GM12878 (cell line): ENCODE measurements around the gene CTH. TPM values are rescaled to one million over a fixed set of nuclear protein-coding genes. Genes with fewer than 3 reads are reported as not detected.

ENCODE experiments used
- CHD1 ChIP-seq: IDR thresholded peaks from 2 replicates; pipeline ENCODE4 v1.6.1; 2012; ENCODE audit warnings: low read depth, low read length, improper control_type of control experiment
- ESRRA ChIP-seq: IDR thresholded peaks from 2 replicates; pipeline ENCODE4 v1.6.1; 2012; ENCODE audit warnings: mild to moderate bottlenecking, low read length, improper control_type of control experiment
- FOXM1 ChIP-seq: IDR thresholded peaks from 2 replicates; pipeline ENCODE4 v1.6.1; 2012; ENCODE audit warnings: low read depth, mild to moderate bottlenecking, inconsistent platforms, low read length, moderate library complexity
- HDAC2 ChIP-seq: fragments of 200-600 bp; sonication (generic); IDR thresholded peaks from 2 replicates; pipeline ENCODE4 v1.6.1; 2017
- HDGF ChIP-seq: fragments of 450-650 bp; IDR thresholded peaks from 2 replicates; pipeline ENCODE4 v1.6.1; 2016; ENCODE audit warnings: antibody characterized with exemption
- IKZF1 ChIP-seq: fragments of 450-650 bp; conservative IDR thresholded peaks from 2 replicates; pipeline ENCODE4 v1.6.1; 2017; ENCODE audit warnings: antibody characterized with exemption, mild to moderate bottlenecking
- JUNB ChIP-seq: IDR thresholded peaks from 2 replicates; pipeline ENCODE4 v1.6.1; 2016; ENCODE audit warnings: antibody characterized with exemption, mild to moderate bottlenecking
- KAT2A ChIP-seq: conservative IDR thresholded peaks from 2 replicates; pipeline ENCODE4 v1.6.1; 2011; ENCODE audit warnings: low read depth, low read length; ENCODE audit not compliant: control insufficient read depth
- MTA3 ChIP-seq: IDR thresholded peaks from 2 replicates; pipeline ENCODE4 v1.6.1; 2012; ENCODE audit warnings: low read length, inconsistent platforms, borderline replicate concordance
- POLR2AphosphoS2 ChIP-seq: IDR thresholded peaks from 2 replicates; pipeline ENCODE4 v1.6.1; 2011; ENCODE audit warnings: low read depth, mild to moderate bottlenecking, low read length, improper control_type of control experiment, moderate library complexity
- SRF ChIP-seq, 2 experiments: IDR thresholded peaks; 2 replicates each; pipeline ENCODE4 v1.6.1; 2011; ENCODE audit warnings: low read depth in 2 of 2, low read length in 2 of 2, mild to moderate bottlenecking in 1 of 2, moderate library complexity in 1 of 2
- TCF7 ChIP-seq: IDR thresholded peaks from 2 replicates; pipeline ENCODE4 v1.6.1; 2014; ENCODE audit warnings: antibody characterized with exemption, borderline replicate concordance
- ZNF384 ChIP-seq: IDR thresholded peaks from 2 replicates; pipeline ENCODE4 v1.6.1; 2012; ENCODE audit warnings: low read depth, mild to moderate bottlenecking, low read length, improper control_type of control experiment, borderline replicate concordance
- polyA plus RNA-seq, 11 experiments: library from polyadenylated mRNA; depleted of rRNA in 4 of 11; unstranded in 6 of 11; stranded (reverse) in 5 of 11; fragments of >200 nt; fragmentation: Nextera tagmentation in 4 of 11; fragmentation: Illumina TruSeq in 1 of 11; extraction: Ambion mirVana in 4 of 11; extraction: Trizol in 1 of 11; gene quantifications; 1 replicate in 1 of 11; 2 replicates in 10 of 11; pipeline versions ENCODE4 v1.2.1 to v1.2.3, GENCODE V29; 2011 to 2016; ENCODE audit warnings: inconsistent platforms in 2 of 11, missing spikeins in 2 of 11, low read depth in 1 of 11
- total RNA-seq, 4 experiments: library from RNA; depleted of rRNA in 3 of 4; stranded (reverse); fragments of >200 nt in 3 of 4; fragmentation: Illumina TruSeq in 1 of 4; extraction: Trizol in 1 of 4; gene quantifications; 2 replicates each; pipeline versions ENCODE4 v1.2.1 to v1.2.3, GENCODE V29; 2013 to 2021
- TF ChIP-seq, protein P1 (sequence below): fragments of 150-350 bp; IDR thresholded peaks from 2 replicates; pipeline ENCODE4 v1.6.1; 2014; ENCODE audit warnings: mild to moderate bottlenecking, low read depth, low read length
- TF ChIP-seq, protein P2 (sequence below): IDR thresholded peaks from 2 replicates; pipeline ENCODE4 v1.6.1; 2012; ENCODE audit warnings: low read depth, low read length, improper control_type of control experiment
- TF ChIP-seq, protein P3 (sequence below): IDR thresholded peaks from 2 replicates; pipeline ENCODE4 v1.6.1; 2012; ENCODE audit warnings: low read depth, low read length, improper control_type of control experiment
- TF ChIP-seq, protein P4 (sequence below): fragments of 450-650 bp; IDR thresholded peaks from 2 replicates; pipeline ENCODE4 v1.6.1; 2016; ENCODE audit warnings: mild to moderate bottlenecking
- TF ChIP-seq, protein P5 (sequence below): fragments of 450-650 bp; IDR thresholded peaks from 2 replicates; pipeline ENCODE4 v1.6.1; 2017; ENCODE audit warnings: antibody characterized with exemption, mild to moderate bottlenecking, moderate library complexity
- TF ChIP-seq, protein P6 (sequence below): IDR thresholded peaks from 2 replicates; pipeline ENCODE4 v1.6.1; 2011; ENCODE audit warnings: low read depth, mild to moderate bottlenecking, low read length, moderate library complexity, borderline replicate concordance; ENCODE audit errors: extremely low read depth
- TF ChIP-seq, protein P7 (sequence below): IDR thresholded peaks from 2 replicates; pipeline ENCODE4 v1.6.1; 2011; ENCODE audit warnings: borderline replicate concordance, low read depth, mild to moderate bottlenecking, moderate library complexity, mixed read lengths, low read length; ENCODE audit not compliant: insufficient read depth; ENCODE audit errors: extremely low read length

CTH gene
- total and polyA plus RNA-seq, 10 of the 15 experiments (the other 5 are each of a cell fraction or from before 2014, with no cell fraction given): 6.3 to 17.5 (median 10.4) TPM

DNA sequence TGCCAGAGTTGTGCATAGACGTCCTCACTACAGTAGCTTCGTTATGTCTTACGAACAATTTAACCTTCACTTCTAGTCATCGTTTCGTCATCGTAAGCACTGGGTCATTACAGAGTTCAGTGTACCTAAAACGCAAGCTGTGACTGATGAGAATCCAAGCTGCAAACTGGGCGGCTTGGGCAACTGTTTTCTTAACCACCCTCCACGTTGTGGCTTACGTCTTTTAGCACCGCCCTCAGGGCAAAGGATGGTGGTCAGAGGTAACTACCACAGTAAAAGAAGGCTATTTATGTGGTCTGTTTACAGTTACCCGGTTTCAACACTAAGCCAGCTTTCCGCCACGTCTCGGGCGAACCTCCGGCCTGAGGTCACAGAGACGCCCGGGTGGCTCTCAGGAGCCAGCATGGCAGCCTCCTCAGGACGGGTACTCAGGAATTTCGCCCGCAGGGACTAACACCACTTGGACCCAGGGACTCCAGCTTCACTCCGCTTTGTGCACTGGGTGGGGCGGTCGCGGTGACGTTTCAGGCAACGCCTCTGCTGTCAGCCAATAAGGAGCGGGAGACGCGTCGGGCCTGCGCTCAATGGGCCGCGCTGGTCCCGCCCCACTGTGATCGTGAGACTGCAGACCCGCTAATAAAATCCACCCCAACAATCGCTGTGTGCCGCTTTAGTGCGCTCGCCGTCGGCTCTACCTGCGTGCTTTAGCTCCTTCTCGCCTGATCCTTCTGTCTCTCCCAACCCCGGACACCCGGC is at the start of gene CTH (continued):
- TF ChIP-seq, protein P1, sequence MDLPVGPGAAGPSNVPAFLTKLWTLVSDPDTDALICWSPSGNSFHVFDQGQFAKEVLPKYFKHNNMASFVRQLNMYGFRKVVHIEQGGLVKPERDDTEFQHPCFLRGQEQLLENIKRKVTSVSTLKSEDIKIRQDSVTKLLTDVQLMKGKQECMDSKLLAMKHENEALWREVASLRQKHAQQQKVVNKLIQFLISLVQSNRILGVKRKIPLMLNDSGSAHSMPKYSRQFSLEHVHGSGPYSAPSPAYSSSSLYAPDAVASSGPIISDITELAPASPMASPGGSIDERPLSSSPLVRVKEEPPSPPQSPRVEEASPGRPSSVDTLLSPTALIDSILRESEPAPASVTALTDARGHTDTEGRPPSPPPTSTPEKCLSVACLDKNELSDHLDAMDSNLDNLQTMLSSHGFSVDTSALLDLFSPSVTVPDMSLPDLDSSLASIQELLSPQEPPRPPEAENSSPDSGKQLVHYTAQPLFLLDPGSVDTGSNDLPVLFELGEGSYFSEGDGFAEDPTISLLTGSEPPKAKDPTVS: no peak
- TF ChIP-seq IKZF1: peak; percentile 86
- TF ChIP-seq, protein P2, sequence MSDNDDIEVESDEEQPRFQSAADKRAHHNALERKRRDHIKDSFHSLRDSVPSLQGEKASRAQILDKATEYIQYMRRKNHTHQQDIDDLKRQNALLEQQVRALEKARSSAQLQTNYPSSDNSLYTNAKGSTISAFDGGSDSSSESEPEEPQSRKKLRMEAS: no peak
- TF ChIP-seq, protein P3, sequence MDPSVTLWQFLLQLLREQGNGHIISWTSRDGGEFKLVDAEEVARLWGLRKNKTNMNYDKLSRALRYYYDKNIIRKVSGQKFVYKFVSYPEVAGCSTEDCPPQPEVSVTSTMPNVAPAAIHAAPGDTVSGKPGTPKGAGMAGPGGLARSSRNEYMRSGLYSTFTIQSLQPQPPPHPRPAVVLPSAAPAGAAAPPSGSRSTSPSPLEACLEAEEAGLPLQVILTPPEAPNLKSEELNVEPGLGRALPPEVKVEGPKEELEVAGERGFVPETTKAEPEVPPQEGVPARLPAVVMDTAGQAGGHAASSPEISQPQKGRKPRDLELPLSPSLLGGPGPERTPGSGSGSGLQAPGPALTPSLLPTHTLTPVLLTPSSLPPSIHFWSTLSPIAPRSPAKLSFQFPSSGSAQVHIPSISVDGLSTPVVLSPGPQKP: no peak
- no peak for TF ChIP-seq MTA3
- TF ChIP-seq, protein P4, sequence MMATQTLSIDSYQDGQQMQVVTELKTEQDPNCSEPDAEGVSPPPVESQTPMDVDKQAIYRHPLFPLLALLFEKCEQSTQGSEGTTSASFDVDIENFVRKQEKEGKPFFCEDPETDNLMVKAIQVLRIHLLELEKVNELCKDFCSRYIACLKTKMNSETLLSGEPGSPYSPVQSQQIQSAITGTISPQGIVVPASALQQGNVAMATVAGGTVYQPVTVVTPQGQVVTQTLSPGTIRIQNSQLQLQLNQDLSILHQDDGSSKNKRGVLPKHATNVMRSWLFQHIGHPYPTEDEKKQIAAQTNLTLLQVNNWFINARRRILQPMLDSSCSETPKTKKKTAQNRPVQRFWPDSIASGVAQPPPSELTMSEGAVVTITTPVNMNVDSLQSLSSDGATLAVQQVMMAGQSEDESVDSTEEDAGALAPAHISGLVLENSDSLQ: peak; percentile 46; the same call in 1 of the 2 replicates
- TF ChIP-seq KAT2A: no peak
- TF ChIP-seq CHD1: no peak
- TF ChIP-seq, protein P5, sequence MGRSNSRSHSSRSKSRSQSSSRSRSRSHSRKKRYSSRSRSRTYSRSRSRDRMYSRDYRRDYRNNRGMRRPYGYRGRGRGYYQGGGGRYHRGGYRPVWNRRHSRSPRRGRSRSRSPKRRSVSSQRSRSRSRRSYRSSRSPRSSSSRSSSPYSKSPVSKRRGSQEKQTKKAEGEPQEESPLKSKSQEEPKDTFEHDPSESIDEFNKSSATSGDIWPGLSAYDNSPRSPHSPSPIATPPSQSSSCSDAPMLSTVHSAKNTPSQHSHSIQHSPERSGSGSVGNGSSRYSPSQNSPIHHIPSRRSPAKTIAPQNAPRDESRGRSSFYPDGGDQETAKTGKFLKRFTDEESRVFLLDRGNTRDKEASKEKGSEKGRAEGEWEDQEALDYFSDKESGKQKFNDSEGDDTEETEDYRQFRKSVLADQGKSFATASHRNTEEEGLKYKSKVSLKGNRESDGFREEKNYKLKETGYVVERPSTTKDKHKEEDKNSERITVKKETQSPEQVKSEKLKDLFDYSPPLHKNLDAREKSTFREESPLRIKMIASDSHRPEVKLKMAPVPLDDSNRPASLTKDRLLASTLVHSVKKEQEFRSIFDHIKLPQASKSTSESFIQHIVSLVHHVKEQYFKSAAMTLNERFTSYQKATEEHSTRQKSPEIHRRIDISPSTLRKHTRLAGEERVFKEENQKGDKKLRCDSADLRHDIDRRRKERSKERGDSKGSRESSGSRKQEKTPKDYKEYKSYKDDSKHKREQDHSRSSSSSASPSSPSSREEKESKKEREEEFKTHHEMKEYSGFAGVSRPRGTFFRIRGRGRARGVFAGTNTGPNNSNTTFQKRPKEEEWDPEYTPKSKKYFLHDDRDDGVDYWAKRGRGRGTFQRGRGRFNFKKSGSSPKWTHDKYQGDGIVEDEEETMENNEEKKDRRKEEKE: no peak
- TF ChIP-seq ZNF384: no peak
- TF ChIP-seq, protein P6, sequence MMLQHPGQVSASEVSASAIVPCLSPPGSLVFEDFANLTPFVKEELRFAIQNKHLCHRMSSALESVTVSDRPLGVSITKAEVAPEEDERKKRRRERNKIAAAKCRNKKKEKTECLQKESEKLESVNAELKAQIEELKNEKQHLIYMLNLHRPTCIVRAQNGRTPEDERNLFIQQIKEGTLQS: no peak
- TF ChIP-seq JUNB: no peak
- TF ChIP-seq HDGF: peak; percentile 23; the same call in 1 of the 2 replicates
- no peak for TF ChIP-seq SRF (IDR thresholded peaks at IDR 0.05; ENCODE audit: low read depth in 2 of 2, low read length in 2 of 2)
- TF ChIP-seq HDAC2: no peak
- TF ChIP-seq ESRRA: no peak
- TF ChIP-seq, protein P7, sequence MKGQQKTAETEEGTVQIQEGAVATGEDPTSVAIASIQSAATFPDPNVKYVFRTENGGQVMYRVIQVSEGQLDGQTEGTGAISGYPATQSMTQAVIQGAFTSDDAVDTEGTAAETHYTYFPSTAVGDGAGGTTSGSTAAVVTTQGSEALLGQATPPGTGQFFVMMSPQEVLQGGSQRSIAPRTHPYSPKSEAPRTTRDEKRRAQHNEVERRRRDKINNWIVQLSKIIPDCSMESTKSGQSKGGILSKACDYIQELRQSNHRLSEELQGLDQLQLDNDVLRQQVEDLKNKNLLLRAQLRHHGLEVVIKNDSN: no peak
- TF ChIP-seq TCF7: no peak
- TF ChIP-seq POLR2AphosphoS2: 0 out of 2 replicates have a peak, but pooled peaks have one; percentile 51
- TF ChIP-seq FOXM1: no peak
